ENCODE data around the gene SEMA4A.

The SEMA4A gene

GRCh38 chr1:156157966-156158365 is 4.6 kb downstream of the SEMA4A start:
- H3K4me3 ChIP-seq (ENCODE audit: low read depth, low read length), result no peak overlapping the region
- DNase-seq (ENCODE audit: low read depth), result no peak
- TF ChIP-seq, protein P1, sequence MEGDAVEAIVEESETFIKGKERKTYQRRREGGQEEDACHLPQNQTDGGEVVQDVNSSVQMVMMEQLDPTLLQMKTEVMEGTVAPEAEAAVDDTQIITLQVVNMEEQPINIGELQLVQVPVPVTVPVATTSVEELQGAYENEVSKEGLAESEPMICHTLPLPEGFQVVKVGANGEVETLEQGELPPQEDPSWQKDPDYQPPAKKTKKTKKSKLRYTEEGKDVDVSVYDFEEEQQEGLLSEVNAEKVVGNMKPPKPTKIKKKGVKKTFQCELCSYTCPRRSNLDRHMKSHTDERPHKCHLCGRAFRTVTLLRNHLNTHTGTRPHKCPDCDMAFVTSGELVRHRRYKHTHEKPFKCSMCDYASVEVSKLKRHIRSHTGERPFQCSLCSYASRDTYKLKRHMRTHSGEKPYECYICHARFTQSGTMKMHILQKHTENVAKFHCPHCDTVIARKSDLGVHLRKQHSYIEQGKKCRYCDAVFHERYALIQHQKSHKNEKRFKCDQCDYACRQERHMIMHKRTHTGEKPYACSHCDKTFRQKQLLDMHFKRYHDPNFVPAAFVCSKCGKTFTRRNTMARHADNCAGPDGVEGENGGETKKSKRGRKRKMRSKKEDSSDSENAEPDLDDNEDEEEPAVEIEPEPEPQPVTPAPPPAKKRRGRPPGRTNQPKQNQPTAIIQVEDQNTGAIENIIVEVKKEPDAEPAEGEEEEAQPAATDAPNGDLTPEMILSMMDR (IDR thresholded peaks at IDR 0.05; ENCODE audit: insufficient read depth, low read depth, low read length, missing control alignments), result no peak

DNA sequence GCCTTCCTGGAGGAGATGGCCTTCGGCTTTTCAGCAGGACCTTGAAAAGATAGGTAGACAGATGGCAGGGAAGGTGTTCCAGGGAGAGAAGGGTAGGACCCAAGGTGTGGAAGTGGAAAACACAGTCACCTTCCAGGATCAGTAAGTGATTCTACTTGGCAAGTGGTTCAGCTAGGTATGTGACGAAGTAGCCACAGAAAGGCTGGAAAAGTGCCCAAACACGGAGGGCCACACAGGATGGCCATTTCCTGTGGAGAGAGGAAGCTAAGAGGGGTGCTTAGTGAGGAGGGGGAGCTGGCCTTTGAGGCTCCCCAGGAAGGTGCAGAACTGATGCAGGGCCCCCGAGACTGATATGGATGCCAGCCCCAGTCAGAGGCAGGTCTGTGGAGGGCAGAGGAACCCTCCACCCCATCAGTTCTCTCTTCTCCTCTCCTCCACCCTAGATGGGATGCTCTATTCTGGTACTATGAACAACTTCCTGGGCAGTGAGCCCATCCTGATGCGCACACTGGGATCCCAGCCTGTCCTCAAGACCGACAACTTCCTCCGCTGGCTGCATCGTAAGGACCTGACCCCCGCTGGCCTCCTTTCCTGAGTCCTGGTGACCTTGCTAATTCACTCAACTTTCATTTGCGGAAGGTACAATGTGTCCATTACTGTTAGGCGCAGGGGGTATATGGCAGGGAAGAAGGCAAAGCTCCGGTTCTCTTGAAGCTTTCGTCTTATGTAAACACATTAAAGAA is 6.8 kb downstream of the SEMA4A start:
- TF ChIP-seq, protein P1 (IDR thresholded peaks at IDR 0.05; ENCODE audit: insufficient read depth, low read depth, low read length, missing control alignments), result no peak
- no peak overlapping the region for H3K4me3 ChIP-seq (ENCODE audit: low read depth, low read length)
- no peak for DNase-seq (ENCODE audit: low read depth)

- H3K4me3 ChIP-seq (ENCODE audit: low read depth, low read length), result no peak overlapping the region
- DNase-seq (ENCODE audit: low read depth), result peak; percentile 7
- TF ChIP-seq, protein P1 (IDR thresholded peaks at IDR 0.05; ENCODE audit: insufficient read depth, low read depth, low read length, missing control alignments), result no peak
Measured at GRCh38 chr1:156160743-156161171, 7.4 kb downstream of the SEMA4A start.

DNA sequence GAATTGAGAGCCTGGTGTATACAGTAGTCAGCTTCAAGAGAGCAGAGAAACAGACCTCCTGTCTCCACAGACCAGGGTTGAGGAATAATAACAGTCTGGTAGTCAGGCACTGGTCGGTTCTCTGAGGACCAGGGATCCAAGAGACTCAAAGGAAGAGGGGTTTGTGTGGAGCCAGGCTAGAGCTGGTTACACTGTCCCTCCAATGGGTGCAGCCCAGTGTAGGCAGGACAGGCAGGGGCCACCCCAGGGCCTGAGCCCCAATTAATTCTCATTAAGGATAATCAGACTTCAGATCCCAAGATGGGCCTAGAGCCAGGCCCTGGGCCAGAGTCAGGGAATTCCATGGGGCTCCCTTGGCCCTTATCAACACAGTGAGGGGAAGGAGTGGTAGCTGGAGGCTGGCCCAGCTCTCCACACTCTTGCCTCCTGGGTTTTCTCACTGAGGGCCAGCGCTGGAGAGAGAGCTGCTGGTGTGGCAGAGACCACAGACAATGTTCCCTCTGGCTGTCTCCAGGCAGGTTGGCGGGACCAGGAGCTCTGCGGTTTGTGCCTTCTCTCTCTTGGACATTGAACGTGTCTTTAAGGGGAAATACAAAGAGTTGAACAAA is 9.1 kb downstream of the SEMA4A start:
- H3K4me3 ChIP-seq (ENCODE audit: low read depth, low read length), result no peak overlapping the region
- TF ChIP-seq, protein P1 (IDR thresholded peaks at IDR 0.05; ENCODE audit: insufficient read depth, low read depth, low read length, missing control alignments), result no peak
- DNase-seq (ENCODE audit: low read depth), result no peak

DNA sequence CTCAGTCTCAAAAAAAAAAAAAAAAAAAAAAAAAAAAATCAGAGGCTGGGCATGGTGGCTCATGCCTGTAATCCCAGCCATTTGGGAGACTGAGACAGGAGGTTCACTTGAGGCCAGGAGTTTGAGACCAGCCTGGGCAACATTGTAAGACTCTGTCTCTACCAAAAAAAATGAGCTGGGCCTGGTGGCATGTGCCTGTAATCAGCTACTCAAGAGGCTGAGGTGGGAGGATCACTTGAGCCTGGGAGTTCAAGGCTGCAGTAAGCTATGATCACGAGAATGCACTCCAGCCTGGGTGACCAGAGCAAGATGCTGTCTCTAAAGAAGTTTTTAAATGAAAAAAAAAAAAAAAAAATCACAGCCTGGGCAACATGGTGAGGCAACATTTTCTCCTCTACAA is 10.3 kb downstream of the SEMA4A start:
- no peak for DNase-seq (ENCODE audit: low read depth)
- TF ChIP-seq, protein P1 (IDR thresholded peaks at IDR 0.05; ENCODE audit: insufficient read depth, low read depth, low read length, missing control alignments), result no peak
- H3K4me3 ChIP-seq (ENCODE audit: low read depth, low read length), result no peak overlapping the region

DNA sequence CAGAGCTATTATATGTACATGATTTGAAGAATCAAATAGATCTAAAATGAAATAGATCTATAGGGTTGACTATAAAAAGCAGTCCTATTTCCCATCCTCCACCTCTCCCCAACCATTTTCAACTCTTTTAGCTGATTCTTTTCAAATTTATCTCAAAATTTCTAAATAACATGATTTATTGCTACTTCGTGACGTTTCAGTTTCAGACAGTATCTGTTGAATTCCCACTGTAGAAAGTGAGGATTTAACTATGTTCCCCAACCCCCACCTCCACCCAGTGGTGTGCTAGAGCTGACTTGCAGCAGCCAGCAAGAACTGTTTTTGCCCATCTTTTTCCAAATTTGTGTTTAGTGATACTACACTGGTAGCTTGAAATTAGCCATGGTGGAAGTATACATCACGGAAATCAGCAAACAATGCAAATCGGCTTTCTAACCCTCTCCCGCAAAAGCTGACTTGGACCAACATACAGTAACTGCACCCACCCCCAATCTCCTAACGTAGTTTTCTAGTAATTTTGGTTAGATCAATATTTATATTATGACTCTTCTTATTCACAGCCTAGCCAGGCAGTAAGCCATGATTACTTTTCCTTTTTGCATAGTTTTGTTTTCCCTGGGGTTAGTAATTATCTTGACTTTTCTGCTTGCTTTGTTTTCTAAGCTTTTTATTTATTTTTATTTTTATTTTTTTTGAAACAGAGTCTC is 10.9 kb downstream of the SEMA4A start:
- H3K4me3 ChIP-seq (ENCODE audit: low read depth, low read length), result no peak overlapping the region
- TF ChIP-seq, protein P1 (IDR thresholded peaks at IDR 0.05; ENCODE audit: insufficient read depth, low read depth, low read length, missing control alignments), result no peak
- no peak for DNase-seq (ENCODE audit: low read depth)

Measured in GM12865 (cell line).